ENCODE measurements around the gene SP3.
"Not testable (repeated sequence)": the region's sequence is repeated elsewhere in the genome, so short reads cannot be mapped to it uniquely, and the experiment has no call there.

The SP3 gene

DNA sequence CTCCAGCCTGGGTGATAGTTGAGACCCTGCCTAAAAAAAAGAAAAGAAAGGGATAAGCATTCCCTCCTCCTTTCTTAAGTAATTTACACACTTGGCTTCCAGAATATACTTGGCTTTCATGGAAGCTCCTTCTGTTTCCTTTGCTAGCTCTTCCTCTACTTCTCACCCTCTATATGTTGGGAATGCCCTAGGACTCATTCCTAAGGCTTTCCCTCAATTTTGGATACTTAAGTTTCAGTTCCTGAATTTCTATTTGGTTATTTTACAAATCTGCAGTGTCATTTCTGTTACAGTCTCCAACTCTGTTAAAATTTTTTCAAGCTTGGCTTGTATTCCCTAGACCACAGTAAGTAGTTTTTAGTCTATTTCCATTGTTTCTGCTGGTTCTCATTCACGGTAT, 23.6 kb downstream of the SP3 start:
- DNase-seq = no peak

DNA sequence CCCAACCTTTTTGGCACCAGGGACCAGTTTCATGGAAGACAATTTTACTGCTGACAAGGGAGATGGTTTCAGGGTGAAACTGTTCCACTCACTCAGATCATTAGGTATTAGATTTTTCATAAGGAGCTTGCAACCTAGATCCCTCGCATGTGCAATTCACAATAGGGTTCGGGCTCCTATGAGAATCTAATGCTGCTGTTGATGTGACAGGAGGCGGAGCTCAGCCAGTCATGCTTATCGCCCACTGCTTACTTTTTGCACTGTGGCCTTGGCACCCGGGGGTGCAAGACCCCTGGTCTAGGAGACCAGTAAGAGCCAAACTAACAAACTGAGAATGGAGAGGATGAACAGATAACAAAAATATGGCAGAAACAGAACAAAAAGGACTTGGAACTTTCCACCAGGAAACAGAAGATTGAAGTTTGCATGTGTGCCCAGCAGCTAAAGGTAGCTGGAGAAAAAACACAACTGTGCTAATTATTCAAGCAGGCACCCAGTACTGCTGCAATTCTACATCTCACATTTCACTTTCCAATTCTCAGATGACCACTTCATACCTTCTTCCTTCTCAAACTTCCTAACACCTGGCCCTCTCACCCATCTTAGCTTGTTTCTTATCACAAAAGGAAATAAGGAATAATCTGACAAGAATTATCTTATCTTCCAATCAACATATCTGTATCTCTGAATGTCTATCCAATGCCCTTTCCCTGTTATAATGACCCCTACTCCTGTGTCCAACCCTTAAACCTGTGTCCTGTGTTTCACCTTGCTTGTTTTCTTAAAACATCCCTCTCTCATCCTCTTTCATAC, 24.8 kb downstream of the SP3 start:
- no peak for DNase-seq

DNA sequence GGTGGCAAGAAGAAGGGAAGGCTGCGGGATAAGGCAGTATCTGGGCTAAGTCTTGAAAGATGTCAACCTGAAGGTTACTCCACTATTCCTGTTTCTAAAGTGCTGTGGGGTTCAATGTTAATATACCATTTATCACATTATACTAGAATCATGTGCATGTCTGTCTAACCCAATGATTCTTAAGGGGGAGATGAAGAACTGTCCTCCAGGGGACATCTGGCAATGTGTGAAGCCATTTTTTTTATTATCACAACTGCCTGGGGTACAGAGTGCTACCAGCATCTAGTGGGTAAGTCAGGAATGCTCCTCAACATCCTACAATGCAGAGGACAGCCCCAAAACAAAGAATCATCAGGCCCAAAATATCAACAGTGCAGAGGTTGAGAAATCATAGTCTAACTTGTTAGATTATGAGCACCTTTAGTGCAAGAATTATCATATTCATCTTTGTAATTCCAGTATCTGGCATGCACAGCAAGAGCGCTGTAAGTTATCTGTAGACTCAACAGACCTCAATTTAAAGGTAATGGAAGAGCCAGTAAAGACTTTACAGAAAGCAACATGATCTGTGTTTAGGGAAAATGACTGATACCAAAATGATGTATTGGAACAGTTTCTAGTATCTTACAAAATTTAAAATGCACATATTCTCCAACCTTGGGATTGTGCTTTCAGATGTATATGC, 26.3 kb downstream of the SP3 start:
- DNase-seq = no peak

DNA sequence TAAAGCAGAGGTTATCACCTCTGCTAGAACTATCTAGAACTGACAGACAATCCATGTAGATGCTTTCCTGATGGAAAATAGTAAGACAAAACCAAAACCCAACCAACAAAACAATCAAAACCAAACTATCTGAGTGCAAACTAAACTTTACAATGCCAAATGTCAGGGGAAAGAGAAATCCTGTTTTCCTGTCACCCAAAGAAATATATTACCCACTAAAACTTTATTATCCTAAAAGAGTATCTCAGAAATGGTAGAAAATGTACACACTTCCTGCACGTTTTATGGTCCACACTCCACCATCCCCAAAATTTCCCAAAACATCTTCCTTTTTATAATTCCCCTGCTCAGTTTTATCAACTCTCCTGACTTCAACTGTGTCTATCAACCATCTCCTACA, 29.9 kb downstream of the SP3 start:
- no peak for DNase-seq

GRCh38 chr2:173934895-173935294, 30.3 kb downstream of the SP3 start:
- DNase-seq = no peak

DNA sequence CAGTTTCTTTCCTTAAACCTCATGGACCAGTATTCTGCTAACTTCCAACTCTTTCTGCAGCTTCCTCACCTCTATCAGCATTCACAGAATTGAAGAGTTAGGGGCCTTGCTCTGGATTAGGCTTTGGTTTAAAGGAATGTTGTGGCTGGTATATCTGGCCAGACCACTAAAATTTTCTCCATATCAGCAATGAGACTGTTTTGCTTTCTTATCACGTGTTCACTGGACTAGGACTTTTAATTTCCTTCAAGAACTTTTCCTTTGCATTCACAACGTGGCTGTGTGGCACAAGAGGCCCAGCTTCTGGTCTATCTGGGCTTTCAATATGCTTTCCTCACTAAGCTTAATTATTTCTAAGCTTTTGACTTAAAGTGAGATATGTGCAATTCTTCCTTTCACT, 33.4 kb downstream of the SP3 start:
- DNase-seq = no peak

GRCh38 chr2:173929441-173929840, 35.7 kb downstream of the SP3 start:
- DNase-seq = no peak

DNA sequence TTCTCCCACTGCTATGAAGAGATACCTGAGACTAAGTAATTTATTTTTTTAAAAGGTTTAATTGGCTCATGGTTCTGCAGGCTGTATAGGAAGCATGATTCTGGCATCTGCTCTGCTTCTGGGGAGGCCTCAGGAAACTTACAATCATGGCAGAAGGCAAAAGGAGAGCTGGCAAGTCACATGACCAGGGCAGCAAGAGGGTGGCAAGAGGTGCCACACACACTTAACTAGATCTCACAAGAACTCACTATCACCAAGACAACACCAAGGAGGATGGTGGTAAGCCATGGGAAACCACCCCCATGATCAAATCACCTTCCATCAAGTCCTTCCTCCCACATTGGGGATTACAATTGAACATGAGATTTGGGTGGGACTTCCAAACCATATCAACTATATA, 38.3 kb downstream of the SP3 start:
- no peak for DNase-seq

DNA sequence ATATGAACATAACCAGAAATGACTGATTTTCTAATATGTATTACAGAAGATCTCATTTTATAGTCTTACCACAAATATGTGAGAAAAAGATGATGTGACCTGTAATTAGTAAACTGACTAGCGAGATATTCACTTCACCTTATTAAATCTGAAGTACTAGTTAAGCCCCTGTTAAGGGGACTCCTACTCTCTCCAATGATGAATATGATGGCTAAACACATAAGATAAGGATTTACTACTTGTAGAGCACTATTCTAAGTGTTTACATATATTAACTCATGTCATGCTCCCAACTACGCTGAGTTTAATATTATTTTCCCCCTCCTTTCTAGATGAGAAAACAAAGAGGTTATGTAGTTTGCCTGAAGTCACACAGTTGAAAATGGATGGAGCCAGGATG, 40.9 kb downstream of the SP3 start:
- no peak for DNase-seq

GRCh38 chr2:173922760-173923159, 42.4 kb downstream of the SP3 start:
- DNase-seq = no peak

DNA sequence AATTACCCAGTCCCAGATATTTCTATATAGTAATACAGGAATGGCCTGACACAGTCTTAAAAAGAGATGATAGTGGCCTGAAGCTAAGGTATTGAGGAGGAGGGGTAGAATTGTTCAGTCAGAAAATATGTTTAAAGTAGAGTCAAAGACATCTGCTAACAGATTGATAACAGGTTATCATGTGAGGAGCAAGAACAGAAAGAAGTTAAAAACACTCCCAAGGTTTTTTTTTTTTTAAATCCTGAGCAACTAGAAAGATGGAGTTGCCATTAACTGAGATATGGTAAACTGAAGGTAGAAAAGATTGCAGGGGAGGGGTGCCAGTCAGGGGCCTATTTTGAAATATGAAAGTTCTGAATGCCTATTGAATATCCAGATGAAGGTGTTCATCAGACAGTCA, 43.1 kb downstream of the SP3 start:
- DNase-seq = no peak

DNA sequence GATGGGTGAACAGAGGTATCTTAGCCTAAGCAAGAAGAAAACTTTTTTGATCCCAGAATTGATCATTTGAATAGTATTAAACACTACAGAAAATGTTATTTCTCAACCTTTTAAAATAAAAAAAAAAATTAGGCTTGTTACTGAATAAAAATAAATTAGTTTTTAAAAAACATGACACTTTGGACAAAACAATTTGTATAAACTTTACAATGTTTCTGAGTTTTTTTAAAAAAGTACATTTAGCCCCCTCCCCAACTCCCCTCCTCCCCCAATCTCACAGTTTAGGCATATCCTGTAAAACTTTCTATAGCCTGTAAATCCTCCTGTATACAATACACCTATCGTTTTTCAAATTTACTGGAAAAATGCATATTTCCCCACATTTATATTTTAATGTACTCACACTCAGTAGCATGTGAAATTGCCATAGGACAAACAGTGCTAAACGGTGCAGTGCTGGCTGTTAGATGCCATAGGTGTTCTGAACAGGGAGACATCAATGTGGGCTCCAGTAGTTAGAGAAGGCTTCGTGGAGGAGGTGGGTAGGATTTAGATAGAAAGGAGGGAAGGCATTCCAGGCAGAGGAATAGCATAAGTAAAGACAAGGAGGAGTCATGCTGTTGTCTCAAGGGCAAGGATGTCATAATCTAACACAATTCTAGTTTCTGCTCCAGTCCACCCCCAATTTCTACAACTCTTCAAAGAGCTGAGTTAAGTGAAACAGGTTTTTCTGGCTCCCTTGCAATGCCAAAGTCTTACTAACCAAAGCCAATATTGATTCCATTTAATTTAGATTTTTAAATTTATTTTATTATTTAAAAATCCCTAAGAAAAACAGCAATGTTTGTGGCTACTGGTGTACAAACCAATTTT, 50.9 kb downstream of the SP3 start:
- no peak for DNase-seq

- DNase-seq = no peak
Observed at GRCh38 chr2:173909846-173910245, 55.3 kb downstream of the SP3 start.

- no peak for DNase-seq
Observed at GRCh38 chr2:173906626-173907025, 58.5 kb downstream of the SP3 start.

- DNase-seq = no peak
Observed at GRCh38 chr2:173903601-173904394, 61.4 kb downstream of the SP3 start.

DNA sequence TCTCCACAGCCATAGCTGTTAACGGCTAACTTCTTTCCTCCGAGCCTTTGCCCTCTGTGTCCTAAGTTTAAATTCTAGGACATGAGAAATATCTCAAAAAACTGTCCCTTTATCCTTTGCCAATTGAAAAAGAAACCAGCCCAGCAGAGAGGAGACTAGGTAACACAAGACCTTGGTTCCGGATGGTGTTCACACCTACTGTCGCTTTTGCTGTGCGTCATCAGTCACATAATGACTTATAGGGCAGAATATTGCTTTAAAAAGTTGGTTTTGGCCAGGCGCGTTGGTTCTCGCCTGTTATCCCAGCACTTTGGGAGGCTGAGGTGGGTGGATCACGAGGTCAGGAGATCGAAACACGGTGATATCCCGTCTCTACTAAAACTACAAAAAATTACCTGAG, 66.2 kb downstream of the SP3 start:
- DNase-seq = no peak

GRCh38 chr2:173898178-173898668, 67.0 kb downstream of the SP3 start:
- no peak for DNase-seq

DNA sequence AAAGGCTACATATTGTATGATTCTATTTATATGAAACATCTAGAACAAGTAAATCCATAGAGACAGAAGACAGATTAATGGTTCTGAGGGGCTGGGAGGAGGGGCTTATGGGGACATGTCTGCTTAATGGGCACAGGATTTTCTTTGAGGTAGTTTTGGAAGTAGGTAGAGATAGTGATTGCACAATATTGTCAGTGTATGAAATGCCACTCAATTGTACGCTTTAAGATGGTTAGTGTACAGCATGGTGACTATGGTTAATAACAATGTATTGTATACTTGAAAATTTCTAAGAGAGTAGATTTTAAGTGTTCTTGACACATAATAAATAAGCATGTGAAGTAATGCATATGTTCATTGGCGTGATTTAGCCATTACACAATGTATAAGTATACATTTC, 68.4 kb downstream of the SP3 start:
- no peak for DNase-seq

- no peak for DNase-seq
Observed at GRCh38 chr2:173892341-173892740, 72.8 kb downstream of the SP3 start.

DNA sequence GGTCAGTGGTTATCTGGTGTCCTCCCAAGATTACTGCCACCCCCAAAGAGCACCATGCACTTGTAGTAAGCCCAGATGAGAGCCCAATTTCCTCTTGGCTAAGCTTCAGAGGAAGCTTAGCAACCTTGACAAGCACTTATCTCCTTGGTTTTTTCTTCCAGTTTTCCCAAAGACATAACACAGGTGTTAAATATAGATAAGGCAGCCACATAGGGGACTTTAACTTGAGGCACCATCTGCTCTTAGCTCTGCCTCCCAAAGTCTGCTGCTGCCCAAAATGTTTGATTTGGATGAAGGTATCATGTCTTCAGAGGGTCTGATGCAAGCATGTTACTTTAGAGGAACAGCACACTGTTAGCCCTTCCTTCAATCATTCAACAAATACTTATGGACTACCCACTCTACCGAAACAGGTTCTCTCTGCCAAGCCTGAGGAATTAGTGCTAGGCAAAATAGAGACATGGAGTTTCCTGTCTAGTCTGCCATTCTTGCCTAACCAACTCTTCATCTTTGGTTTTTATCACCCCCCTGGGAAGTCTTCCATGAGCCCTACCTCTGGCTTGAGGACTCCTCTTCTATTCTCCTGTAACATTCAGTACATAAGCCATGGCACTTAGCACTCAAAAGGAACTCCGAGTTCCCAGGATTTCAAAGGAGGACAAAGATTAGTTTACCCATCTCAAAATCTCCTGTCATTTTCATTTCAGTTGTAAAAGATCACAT, 73.7 kb downstream of the SP3 start:
- no peak for DNase-seq

DNA sequence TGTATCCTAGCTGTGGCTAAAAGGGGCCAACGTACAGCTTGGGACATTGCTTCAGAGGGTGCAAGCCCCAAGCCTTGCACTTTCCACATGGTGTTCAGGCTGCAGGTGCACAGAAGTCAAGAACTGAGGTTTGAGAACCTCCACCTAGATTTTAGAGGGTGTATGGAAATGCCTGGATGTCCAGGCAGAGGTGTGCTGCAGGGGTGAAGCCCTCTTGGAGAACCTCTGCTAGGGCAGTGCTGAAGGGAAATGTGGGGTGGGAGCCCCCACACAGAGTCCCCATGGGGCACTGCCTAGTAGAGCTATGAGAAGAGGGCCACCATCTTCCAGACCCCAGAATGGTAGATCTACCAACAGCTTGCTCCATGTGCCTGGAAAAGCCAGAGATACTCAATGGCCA, 75.7 kb downstream of the SP3 start:
- DNase-seq = not testable (repeated sequence)

DNA sequence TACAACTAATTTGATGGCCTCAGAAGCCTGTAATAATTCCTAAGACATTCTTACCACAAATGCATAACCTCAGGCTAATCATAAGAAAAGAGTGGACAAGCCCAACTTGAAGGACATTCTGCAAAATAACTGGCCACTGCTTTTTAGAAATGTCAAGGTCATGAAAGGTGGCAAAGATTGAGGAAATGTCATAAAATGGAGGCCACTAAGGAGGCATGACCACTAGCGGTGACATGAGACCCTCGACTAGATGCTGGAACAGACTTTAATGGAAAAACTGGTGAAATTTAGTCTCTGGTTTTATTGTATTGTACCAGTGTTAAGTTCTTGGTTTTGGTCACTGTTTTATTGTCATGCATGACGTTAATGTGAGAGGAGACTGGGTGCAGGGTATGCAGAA, 78.6 kb downstream of the SP3 start:
- DNase-seq = no peak
